ENCODE results near the gene SV2B. TPM values are rescaled to one million over a fixed set of nuclear protein-coding genes. Genes with fewer than 3 reads are reported as not detected.

The SV2B gene
- total RNA-seq, 6 donors from 2014 or later = 0.40 to 1.4 (median 0.62) TPM; not detected in 2

- Histone ChIP-seq H3K9me3 (no peaks in the 10 kb centered on the region), H3K27ac (no peak overlapping the region), H3K27me3 (no peaks in the 10 kb centered on the region), H3K4me1 (peaks cover 0 to 7% (median 0%) of the 10 kb centered on the region in 4 donors), H3K36me3 (no peaks in the 10 kb centered on the region), H3K4me3 (no peak overlapping the region)
- 71 to 73% methylated on average over 12 of the region's 12 CpGs for WGBS, 2 donors
- TF ChIP-seq EP300 (IDR thresholded peaks at IDR 0.05) = no peak
- TF ChIP-seq CTCF (IDR thresholded peaks at IDR 0.05) = no peak
- TF ChIP-seq POLR2A (IDR thresholded peaks at IDR 0.05) = no peak
- no peak for TF ChIP-seq POLR2AphosphoS5 (IDR thresholded peaks at IDR 0.05)
- no peak for ATAC-seq (ENCODE audit: low FRiP score in 2 of 2)
- peak in 1 of 2 donors; percentile 36 for DNase-seq
These were observed 18.9 kb downstream of the SV2B start for GRCh38 chr15:91118817-91119590.

GRCh38 chr15:91122296-91122695 is 22.2 kb downstream of the SV2B start:
- TF ChIP-seq CTCF (IDR thresholded peaks at IDR 0.05) = no peak
- Histone ChIP-seq H3K27me3 (no peaks in the 10 kb centered on the region), H3K9me3 (no peaks in the 10 kb centered on the region), H3K36me3 (no peaks in the 10 kb centered on the region), H3K4me3 (no peak overlapping the region), H3K27ac (no peak overlapping the region), H3K4me1 (no peaks in the 10 kb centered on the region)
- no peak for ATAC-seq (ENCODE audit: low FRiP score in 2 of 2)
- 76 to 82% methylated on average over 1 of the region's 1 CpG for WGBS, 2 donors
- no peak for DNase-seq

- DNase-seq (no peak), ATAC-seq (ENCODE audit: low FRiP score in 2 of 2) (no peak)
- TF ChIP-seq POLR2A (IDR thresholded peaks at IDR 0.05) = no peak
- H3K36me3 ChIP-seq = no peaks in the 10 kb centered on the region
- H3K27me3 ChIP-seq = no peaks in the 10 kb centered on the region
- no peak overlapping the region for H3K27ac ChIP-seq
- H3K9me3 ChIP-seq = no peaks in the 10 kb centered on the region
- H3K4me3 ChIP-seq = no peak overlapping the region
- WGBS, 2 donors = 42 to 59% methylated on average over 5 of the region's 5 CpGs
- H3K4me1 ChIP-seq = no peaks in the 10 kb centered on the region
These were observed 24.1 kb downstream of the SV2B start for GRCh38 chr15:91124132-91124531.

- no peaks in the 10 kb centered on the region for H3K36me3 ChIP-seq
- no peaks in the 10 kb centered on the region for H3K9me3 ChIP-seq
- no peaks in the 10 kb centered on the region for H3K4me1 ChIP-seq
- no peak overlapping the region for H3K27ac ChIP-seq
- DNase-seq = no peak
- no peak for TF ChIP-seq CTCF (IDR thresholded peaks at IDR 0.05)
- no peak for TF ChIP-seq POLR2AphosphoS5 (IDR thresholded peaks at IDR 0.05)
- no peak for TF ChIP-seq EP300 (IDR thresholded peaks at IDR 0.05)
- no peak for TF ChIP-seq POLR2A (IDR thresholded peaks at IDR 0.05)
- no peaks in the 10 kb centered on the region for H3K27me3 ChIP-seq
- no peak overlapping the region for H3K4me3 ChIP-seq
- no peak for ATAC-seq (ENCODE audit: low FRiP score in 2 of 2)
- 90 to 91% methylated on average over 7 of the region's 7 CpGs for WGBS, 2 donors
These were observed 25.1 kb downstream of the SV2B start for GRCh38 chr15:91125162-91125561.

GRCh38 chr15:91126080-91126479 is 26.0 kb downstream of the SV2B start:
- no peak overlapping the region for H3K4me3 ChIP-seq
- TF ChIP-seq EP300 (IDR thresholded peaks at IDR 0.05) (no peak), CTCF (IDR thresholded peaks at IDR 0.05) (no peak), POLR2AphosphoS5 (IDR thresholded peaks at IDR 0.05) (no peak), POLR2A (IDR thresholded peaks at IDR 0.05) (no peak)
- ATAC-seq (ENCODE audit: low FRiP score in 2 of 2) (no peak), DNase-seq (no peak)
- no peaks in the 10 kb centered on the region for H3K4me1 ChIP-seq
- H3K27ac ChIP-seq = no peak overlapping the region
- H3K9me3 ChIP-seq = no peaks in the 10 kb centered on the region
- no peaks in the 10 kb centered on the region for H3K36me3 ChIP-seq
- H3K27me3 ChIP-seq = no peaks in the 10 kb centered on the region

Data from upper lobe of left lung (tissue), 6 donors.